WTC11 (cell line): Measurements from ENCODE around the gene VARS2. TPM values are rescaled to one million over a fixed set of nuclear protein-coding genes. Genes with fewer than 3 reads are reported as not detected.

Experiments used
- ATAC-seq: fragments of 200-7000 bp; cut with Tn5 transposase; 2 replicates; pipeline ENCODE4 v1.10.0; 2021; ENCODE audit warnings: mild to moderate bottlenecking, moderate library complexity
- CTCF ChIA-PET: fragments of 300-600 bp; sonication (Branson Sonifier 250); formaldehyde crosslinking; loops from one replicate; lab custom pipeline; 2021; ENCODE audit warnings: antibody characterized with exemption; lab: Charles Lee
- POLR2A ChIA-PET: fragments of 350-600 bp; sonication (Branson Sonifier 250); formaldehyde crosslinking; loops from one replicate; lab custom pipeline; 2021; ENCODE audit warnings: antibody characterized with exemption; lab: Charles Lee
- DNase-seq: peaks from one replicate; pipeline ENCODE4 v3.0.0; 2021; ENCODE audit warnings: low spot score
- H3K27ac Mint-ChIP-seq: 2 replicates; pipeline ENCODE4 v1.8.0; 2021; ENCODE audit warnings: mixed read lengths
- H3K27me3 Mint-ChIP-seq: 2 replicates; pipeline ENCODE4 v1.8.0; 2021; ENCODE audit warnings: low read depth, mild to moderate bottlenecking, moderate library complexity, mixed read lengths
- H3K36me3 Mint-ChIP-seq: 2 replicates; pipeline ENCODE4 v1.8.0; 2021; ENCODE audit warnings: mixed read lengths
- H3K4me1 Mint-ChIP-seq: 2 replicates; pipeline ENCODE4 v1.8.0; 2022; ENCODE audit warnings: mixed read lengths
- H3K4me3 Mint-ChIP-seq: 2 replicates; pipeline ENCODE4 v1.8.0; 2021; ENCODE audit warnings: mild to moderate bottlenecking, moderate library complexity, mixed read lengths
- H3K9me3 Mint-ChIP-seq: 2 replicates; pipeline ENCODE4 v1.8.0; 2021; ENCODE audit warnings: mixed read lengths
- AR ChIP-seq: fragments of 250-450 bp; sonication (Bioruptor Pico); IDR thresholded peaks from 2 replicates; pipeline ENCODE4 v1.9.0; 2021; ENCODE audit warnings: mild to moderate bottlenecking
- ATF2 ChIP-seq: sonication (generic); formaldehyde crosslinking; IDR thresholded peaks from 2 replicates; pipeline ENCODE4 v1.8.1; 2022; ENCODE audit warnings: low read depth, missing genetic modification reagents, borderline replicate concordance
- CDX4 ChIP-seq: fragments of 250-450 bp; sonication (Bioruptor Pico); IDR thresholded peaks from 2 replicates; pipeline ENCODE4 v1.9.0; 2021; ENCODE audit warnings: moderate library complexity, mild to moderate bottlenecking, inconsistent platforms, borderline replicate concordance
- E2F4 ChIP-seq: sonication (generic); formaldehyde crosslinking; IDR thresholded peaks from 2 replicates; pipeline ENCODE4 v1.8.1; 2022; ENCODE audit warnings: low read depth, mild to moderate bottlenecking, moderate library complexity, missing genetic modification reagents, borderline replicate concordance
- E2F5 ChIP-seq: sonication (generic); formaldehyde crosslinking; IDR thresholded peaks from 2 replicates; pipeline ENCODE4 v1.8.1; 2022; ENCODE audit warnings: mild to moderate bottlenecking, moderate library complexity, missing genetic modification reagents
- ERG ChIP-seq: fragments of 250-450 bp; sonication (Bioruptor Pico); IDR thresholded peaks from 2 replicates; pipeline ENCODE4 v1.8.0; 2021; ENCODE audit warnings: mild to moderate bottlenecking
- FOXP4 ChIP-seq: sonication (generic); formaldehyde crosslinking; IDR thresholded peaks from 2 replicates; pipeline ENCODE4 v1.8.0; 2022; ENCODE audit warnings: mild to moderate bottlenecking, missing genetic modification reagents
- GRHL2 ChIP-seq: fragments of 250-450 bp; sonication (Bioruptor Pico); IDR thresholded peaks from 2 replicates; pipeline ENCODE4 v1.8.0; 2022; ENCODE audit warnings: mild to moderate bottlenecking, moderate library complexity; ENCODE audit not compliant: insufficient replicate concordance, severe bottlenecking
- KAT7 ChIP-seq: sonication (generic); formaldehyde crosslinking; IDR thresholded peaks from 2 replicates; pipeline ENCODE4 v1.8.1; 2023; ENCODE audit warnings: missing genetic modification reagents, mild to moderate bottlenecking, borderline replicate concordance
- NR3C1 ChIP-seq: sonication (generic); formaldehyde crosslinking; conservative IDR thresholded peaks from 2 replicates; pipeline ENCODE4 v1.8.1; 2023; ENCODE audit warnings: low read depth, mild to moderate bottlenecking, missing genetic modification reagents
- PRRX2 ChIP-seq: fragments of 250-450 bp; sonication (Bioruptor Pico); IDR thresholded peaks from 2 replicates; pipeline ENCODE4 v1.8.0; 2021; ENCODE audit warnings: mild to moderate bottlenecking
- RELA ChIP-seq: sonication (generic); formaldehyde crosslinking; IDR thresholded peaks from 2 replicates; pipeline ENCODE4 v1.8.1; 2022; ENCODE audit warnings: missing genetic modification reagents, mild to moderate bottlenecking, borderline replicate concordance
- USF2 ChIP-seq: sonication (generic); formaldehyde crosslinking; IDR thresholded peaks from 2 replicates; pipeline ENCODE4 v1.8.1; 2023; ENCODE audit warnings: mild to moderate bottlenecking, missing genetic modification reagents, moderate library complexity
- ZBTB21 ChIP-seq: sonication (generic); formaldehyde crosslinking; IDR thresholded peaks from 2 replicates; pipeline ENCODE4 v1.8.1; 2023; ENCODE audit warnings: mild to moderate bottlenecking, missing genetic modification reagents, borderline replicate concordance
- ZNF396 ChIP-seq: fragments of 250-450 bp; sonication (Bioruptor Pico); IDR thresholded peaks from 2 replicates; pipeline ENCODE4 v1.8.0; 2021; ENCODE audit warnings: mild to moderate bottlenecking, moderate library complexity, borderline replicate concordance
- ZNF425 ChIP-seq: fragments of 250-450 bp; sonication (Bioruptor Pico); conservative IDR thresholded peaks from 2 replicates; pipeline ENCODE4 v1.9.0; 2021; ENCODE audit warnings: mild to moderate bottlenecking
- ZNF532 ChIP-seq: fragments of 250-450 bp; sonication (Bioruptor Pico); IDR thresholded peaks from 2 replicates; pipeline ENCODE4 v1.9.0; 2021; ENCODE audit warnings: mild to moderate bottlenecking, borderline replicate concordance
- total RNA-seq: library from RNA; stranded (reverse); gene quantifications from 3 replicates; pipeline ENCODE4 v1.2.3, GENCODE V29; 2021

Gene VARS2
- total RNA-seq, 1 experiment from 2014 or later = 65.6 TPM

GRCh38 chr6:30963641-30964040, 49.6 kb downstream of the VARS2 start (continued):
- TF ChIP-seq ATF2 = no peak
- TF ChIP-seq AR = no peak
- TF ChIP-seq CDX4 (CRISPR knock-in tag) = no peak
- TF ChIP-seq ERG = no peak

GRCh38 chr6:30964075-30964474, 50.0 kb downstream of the VARS2 start:
- Mint-ChIP-seq H3K27ac (no peak overlapping the region), H3K9me3 (peaks cover 24% of the 10 kb centered on the region), H3K4me1 (peaks cover 4% of the 10 kb centered on the region; the same call in 1 of the 2 replicates), H3K36me3 (no peaks in the 10 kb centered on the region), H3K4me3 (no peak overlapping the region), H3K27me3 (peaks cover 7% of the 10 kb centered on the region)
- ChIA-PET CTCF (interaction anchor here (1.2 kb wide), 1 partner anchor 123 kb away, joined by 3 read pairs; no protein-coding TSS in a partner anchor), POLR2A (no interaction called here)
- no peak for DNase-seq
- ATAC-seq = no peak
- TF ChIP-seq E2F5 (CRISPR knock-in tag) (no peak), PRRX2 (CRISPR knock-in tag) (no peak), ZBTB21 (CRISPR knock-in tag) (no peak), RELA (CRISPR knock-in tag) (no peak), ZNF532 (CRISPR knock-in tag) (no peak), ZNF396 (CRISPR knock-in tag) (no peak), KAT7 (CRISPR knock-in tag) (no peak), USF2 (CRISPR knock-in tag) (no peak), GRHL2 (CRISPR knock-in tag) (no peak), ZNF425 (CRISPR knock-in tag) (no peak), FOXP4 (CRISPR knock-in tag) (no peak), NR3C1 (no peak), E2F4 (no peak)
